HG03558 (cell line): Measurements from ENCODE around the gene IFI27L2.
A peak's percentile ranks its signal among the peaks of the same experiment; 100 is the strongest.
"Not testable (repeated sequence)": the region's sequence is repeated elsewhere in the genome, so short reads cannot be mapped to it uniquely, and the experiment has no call there.

Experiments
- ATAC-seq: cut with Tn5 transposase; IDR thresholded peaks from one replicate; pipeline ENCODE4 v1.9.1; 2021; ENCODE audit warnings: moderate number of reproducible peaks; ENCODE audit not compliant: unreplicated experiment; ENCODE audit errors: extremely low read depth

The IFI27L2 gene, protein sequence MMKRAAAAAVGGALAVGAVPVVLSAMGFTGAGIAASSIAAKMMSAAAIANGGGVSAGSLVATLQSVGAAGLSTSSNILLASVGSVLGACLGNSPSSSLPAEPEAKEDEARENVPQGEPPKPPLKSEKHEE

DNA sequence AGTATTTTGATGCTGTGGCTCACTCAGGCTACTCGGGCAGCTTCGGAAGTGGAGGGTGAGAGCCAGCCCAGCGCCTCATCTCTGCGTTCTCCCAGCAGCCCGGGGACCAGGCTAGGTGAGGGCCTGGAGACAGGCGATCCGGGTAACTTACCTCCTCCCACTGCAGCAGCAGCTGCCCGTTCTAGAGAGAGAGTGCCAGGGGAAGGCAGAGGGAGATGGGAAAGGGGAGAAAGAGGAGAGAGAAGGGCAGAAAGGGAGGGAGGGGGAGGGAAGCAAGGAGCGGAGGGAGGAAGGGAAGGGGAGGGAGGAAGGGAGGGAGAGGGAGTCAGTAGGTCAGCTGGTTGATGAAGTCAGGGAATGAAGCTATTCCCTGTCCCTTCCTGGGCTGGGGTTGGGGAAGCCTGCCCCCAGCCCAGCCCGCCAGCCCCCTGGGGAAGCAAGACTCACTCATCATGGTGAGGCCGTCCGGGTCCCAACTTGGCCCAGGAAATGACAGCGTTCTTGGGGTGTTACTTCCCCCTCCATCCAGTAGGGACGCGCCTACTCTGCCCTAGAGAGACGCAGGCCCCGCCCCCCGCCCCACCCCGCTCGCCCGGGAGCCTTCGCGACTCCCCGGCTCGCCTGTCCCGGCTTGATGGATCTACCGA, at the start of gene IFI27L2:
TSS of gene IFI27L2 (minus strand) at position 494 of the 647 bp plus-strand sequence. CDS start at position 454, 40 bp downstream.
- peak; percentile 71 for ATAC-seq

DNA sequence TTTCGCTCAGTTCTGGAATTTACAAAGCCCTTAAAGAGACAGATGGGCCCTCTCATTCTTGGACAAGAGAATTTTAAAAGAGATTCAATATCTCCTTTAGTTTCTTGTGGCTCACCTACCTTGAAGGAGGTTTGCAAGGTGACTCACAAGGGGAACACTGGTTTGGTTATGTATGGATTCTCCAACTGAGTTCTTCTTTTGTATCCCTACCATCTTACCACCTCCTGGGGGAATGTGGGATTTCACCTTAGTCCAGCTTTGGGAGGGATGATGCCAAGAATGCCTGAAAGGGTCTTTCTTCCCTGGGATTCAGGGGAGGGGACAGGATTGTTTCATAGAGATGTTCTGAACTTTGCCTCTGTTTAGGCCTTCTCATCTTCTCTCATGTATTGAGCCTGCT, 48.4 kb upstream of the IFI27L2 start:
- no peak for ATAC-seq

DNA sequence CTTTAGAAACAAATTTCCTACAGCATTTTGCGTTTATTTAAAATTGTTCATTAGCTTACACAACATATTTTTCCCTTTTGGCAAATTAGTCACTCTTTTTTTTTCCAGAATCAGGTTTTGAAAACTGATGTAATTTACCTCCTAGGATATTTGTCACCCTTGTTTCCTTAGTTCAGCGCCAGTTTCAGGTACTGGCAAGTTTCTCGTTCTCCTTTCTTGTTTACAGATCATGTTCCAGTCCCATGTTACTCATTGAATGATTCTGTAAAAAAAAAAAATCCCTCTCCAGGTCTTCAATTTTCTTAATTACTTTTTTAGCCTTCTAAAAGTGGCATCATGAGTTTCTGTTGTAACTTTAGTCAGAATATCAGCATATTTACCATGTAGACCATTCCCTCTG, 47.4 kb upstream of the IFI27L2 start:
- ATAC-seq = no peak

DNA sequence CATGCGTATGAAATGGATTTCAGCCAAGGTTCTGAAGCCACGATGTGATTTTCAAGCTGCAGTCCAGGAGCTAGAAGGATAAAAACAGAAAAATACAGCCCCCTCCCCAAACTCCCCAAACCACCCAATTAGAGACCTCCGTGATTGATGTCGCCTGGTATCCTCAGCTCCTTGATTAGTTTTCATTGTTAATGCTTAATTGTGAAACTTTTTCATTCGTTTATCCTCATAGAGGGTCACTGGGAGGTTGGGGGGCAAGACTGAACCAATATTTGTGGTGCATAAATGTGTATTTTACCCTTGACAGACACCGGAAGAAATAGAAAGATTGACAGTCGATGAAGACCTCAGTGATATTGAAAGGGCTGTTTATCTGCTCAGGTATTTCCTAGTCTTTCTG, 46.3 kb upstream of the IFI27L2 start:
- ATAC-seq = no peak

DNA sequence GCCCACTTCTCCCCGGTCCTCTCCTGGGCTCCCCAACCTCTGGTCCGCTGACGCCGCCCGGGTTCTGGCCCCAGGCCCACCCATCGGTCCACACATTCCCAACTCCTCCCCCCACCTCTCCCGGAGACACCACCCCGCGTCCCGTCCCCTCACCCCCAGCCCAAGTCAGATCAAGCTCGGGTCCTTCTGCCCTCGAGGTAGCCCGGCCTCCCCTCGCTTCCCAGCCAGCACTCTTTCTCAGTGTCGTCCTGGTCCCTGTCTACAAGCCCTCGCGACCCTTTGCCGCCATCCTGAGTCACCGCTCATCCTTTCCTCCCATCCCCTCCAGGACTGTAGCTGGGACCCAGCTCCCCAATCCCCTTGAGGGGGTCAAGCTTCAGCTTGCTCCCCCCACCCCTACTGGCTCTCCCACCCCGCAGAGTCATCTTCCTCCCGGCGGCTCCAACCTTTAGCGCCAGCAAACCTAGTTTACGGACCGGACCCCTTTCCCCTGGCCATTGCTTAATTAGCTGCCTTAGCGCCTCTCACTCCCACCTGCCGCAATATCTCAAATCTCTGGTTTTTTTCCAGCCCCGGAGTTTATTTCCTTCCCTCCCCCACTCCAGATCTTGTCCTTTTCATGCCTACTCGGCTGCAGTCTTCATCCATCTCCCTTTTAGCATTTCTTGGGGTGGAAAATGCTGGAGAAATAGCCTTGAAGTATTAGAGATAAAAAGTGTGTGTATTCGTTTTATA, 45.8 kb upstream of the IFI27L2 start:
- ATAC-seq = no peak

DNA sequence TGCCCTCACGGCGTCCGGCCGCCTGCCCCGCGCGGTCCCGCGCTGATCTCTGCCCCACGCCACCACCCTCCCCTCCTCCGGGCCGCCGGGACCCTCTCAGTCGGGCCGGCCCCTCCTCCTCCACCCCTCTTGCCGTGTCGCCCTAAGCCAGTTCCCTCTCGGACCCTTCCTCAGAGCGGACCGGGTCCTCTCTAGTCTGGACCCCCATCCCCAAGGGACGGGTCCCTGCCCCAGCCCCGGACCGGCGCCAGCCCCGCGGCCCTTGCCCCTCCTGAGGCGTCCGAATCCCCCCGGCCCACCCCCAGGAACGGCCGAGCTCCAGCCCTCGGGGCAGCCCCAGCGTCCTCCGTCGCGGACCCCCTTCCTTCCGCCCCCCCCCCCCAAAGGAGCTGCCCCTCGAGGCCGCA, 45.2 kb upstream of the IFI27L2 start:
- no peak for ATAC-seq

DNA sequence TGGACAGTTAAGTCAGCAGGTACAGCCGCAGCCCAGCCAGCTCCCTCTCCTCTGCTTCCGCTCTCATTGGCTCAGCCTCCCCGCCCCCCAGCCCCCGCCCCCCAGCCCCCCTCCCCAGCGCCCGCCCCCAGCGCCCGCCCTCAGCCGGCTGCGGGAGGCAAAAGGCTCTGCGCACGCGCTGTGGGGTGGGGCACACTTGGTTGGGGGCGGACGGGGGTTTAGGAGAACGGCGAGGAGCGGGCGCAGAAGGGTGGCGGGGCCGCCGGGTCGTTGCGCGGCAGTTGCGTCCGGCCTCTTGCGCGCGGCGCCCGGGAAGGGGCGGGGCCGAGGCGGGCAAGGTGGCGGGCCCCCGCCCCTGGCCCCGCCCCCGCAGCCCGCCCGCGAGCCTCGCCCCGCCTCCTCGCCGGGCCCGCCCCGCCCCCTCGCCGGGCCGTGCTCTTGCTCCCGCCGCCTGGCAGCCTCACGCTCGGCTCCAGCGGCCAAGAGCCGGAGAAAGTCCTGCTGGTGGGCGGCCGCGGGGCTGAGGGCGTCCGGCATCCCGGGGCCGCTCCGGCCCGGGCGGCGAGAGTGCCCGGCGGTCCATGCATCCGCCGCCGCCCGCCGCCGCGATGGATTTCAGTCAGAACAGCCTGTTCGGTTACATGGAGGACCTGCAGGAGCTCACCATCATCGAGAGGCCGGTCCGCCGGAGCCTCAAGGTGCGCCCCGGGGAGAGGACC, 44.6 kb upstream of the IFI27L2 start, which contains the start of gene PPP4R4:
TSS of gene PPP4R4 (plus strand) at position 438 of the 719 bp plus-strand sequence. CDS start at position 582, 144 bp downstream.
- ATAC-seq = peak; percentile 75

DNA sequence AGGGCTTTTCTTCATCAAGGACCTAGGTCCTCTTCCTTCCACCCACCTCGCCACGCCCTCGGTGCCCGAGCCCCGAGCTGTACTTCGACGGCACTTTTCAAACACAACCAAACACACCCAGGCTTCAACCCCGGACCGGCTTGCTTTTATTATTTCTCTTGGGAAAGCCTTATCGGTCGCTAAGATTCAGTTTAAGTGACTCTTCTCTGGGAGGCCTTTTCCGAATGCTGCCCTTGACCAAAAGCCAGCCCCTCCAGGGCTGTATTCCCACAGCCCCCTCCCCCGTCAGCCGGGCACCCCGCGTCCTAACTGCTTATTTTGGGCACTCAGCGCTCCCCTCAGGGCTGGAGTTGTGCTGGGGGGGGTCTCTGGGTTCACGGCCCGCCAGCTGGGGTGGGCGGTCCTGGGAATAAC, 44.1 kb upstream of the IFI27L2 start:
- no peak for ATAC-seq

DNA sequence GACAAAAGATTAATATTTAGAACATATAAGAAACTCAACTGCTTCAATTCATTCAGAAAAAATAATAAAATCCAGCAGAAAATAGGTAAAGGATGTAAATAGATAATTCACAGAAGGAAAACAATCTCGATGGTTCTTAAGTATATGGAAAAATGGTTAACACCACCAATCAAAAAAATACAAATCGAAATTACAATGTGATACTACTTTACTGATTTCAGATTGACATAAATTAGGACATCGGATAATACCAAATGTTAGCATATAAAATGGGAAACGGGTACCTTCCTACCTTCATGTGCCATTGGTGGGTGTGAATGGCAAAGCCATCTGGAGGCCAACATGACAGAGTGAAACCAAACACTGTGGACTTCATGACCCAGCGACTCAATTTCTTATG, 43.1 kb upstream of the IFI27L2 start:
- ATAC-seq = no peak

DNA sequence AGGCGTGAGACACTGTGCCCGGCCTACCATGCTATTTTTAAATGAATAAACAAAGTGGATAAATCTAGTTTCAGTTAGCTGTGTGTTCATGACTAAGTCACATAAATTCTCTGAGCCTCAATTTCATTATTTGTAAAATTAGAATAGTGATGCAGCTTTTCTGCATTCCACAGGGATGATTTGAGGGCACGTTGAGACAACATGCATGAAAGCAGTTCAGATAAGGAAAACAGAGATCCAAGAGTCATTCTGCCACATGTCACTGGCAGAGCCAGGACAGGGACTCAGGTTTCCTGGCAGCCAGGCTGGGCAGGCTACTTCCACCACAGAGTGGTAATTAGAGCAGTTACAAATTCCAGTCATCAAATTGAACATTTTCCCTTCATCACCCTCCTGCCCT, 41.8 kb upstream of the IFI27L2 start:
- ATAC-seq = no peak

DNA sequence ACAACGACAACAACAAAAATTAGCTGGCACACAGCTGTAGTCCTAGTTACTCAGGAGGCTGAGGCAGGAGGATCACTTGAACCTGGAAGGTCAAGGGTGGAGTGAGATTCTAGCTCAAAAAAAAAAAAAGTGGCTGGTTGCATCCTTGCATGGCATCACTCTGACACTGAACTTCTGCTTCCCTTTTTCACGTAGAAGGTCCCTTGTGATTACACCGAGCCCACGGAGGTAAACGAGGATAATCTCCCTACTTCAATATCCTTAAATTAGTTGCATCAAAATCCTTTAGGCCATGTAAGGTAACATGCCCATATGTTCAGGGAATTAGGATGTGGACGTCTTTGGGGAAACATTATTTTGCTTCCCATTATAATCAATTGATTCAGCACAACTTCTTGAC, 40.7 kb upstream of the IFI27L2 start:
- no peak for ATAC-seq

DNA sequence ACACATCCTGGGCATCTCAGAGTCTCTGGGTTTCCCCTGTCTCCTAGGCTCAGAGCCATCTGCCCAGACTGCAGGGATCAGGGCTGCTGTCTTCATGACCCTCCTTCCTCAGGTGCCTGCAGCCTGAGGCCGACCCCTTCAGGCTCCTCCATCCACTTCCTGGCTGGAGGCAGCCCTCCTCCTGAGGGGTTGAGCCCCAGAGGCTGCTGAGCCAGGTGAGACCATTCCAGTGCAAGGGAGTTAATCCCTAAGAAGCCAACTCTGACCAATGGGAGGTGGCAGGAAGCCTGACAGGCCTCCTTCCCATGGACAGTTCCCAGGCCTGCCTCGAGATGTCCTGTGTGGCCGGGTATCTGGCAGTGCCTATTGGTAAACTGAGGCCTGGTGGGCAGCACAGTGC, 36.3 kb upstream of the IFI27L2 start:
- no peak for ATAC-seq

DNA sequence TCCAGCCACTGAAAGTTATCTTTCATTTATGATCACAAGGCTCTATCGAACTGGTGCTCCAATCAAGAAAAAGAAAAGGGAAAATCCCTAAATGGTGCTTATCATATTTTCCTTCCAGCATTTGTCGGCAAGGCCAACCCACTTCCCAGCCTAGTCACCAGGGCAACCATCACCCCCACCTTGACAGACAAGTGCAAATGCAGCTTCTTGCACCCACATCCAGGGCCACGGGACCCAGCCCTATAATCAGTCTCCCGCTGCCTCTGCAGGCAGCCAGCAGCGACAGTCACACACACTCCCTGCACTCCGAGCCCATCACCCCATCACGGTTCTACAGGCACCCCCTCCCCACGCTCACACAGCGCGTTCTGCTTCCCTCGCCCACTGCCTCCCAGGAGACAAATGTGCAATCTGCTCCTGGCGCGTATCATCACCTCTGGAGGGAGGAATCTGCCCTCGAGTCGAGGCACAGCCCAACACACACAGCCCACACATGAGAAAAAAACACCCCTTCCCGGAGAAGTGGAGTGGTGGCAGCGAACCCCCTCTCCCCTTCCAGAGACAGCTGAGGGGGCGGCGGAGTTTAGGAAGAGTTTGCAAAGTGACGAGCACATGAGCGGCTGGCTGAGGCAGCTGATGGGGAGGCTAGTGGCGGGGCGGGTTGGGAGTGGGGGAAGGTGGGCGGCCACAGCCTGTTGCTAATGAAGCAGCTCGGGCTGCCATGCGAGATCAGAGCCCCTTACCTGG, 35.5 kb upstream of the IFI27L2 start:
- no peak for ATAC-seq

DNA sequence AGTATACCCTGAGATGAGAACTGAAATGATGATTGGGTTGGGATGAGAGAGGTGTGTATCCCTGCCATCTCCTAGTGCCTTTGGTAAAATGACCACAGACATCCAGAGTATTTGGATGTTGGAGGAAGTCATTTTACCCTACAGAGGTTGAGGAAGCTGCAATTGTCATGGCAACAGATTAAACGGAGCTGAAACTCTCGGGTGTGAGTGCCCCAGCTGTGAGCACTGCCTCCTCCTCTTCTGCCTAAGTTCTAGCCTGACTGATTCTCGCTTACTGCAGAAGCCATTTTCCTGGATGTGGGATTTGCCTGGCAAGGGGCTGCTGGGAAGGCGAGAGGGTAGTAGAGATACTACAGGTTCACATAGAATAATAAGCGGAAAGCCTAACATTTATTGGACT, 34.4 kb upstream of the IFI27L2 start:
- no peak for ATAC-seq

DNA sequence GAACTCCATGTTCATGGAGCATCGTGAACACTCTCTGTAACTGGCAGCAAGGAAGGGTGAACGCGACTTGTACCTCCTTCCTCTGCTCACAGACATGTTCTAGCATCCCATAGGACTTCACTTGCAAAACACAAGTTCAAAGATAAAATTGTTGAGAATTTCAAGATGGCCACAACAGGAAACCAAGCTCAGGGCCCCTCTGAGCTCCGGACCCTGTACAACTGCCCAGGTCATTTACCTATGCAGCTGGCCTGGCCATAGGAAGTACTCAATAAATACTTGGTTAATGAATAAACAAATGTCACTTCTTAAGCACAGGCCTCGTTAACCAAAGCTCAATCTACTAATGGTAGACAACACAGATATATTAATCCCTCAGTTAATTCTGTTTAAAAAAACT, 33.1 kb upstream of the IFI27L2 start:
- ATAC-seq = no peak

DNA sequence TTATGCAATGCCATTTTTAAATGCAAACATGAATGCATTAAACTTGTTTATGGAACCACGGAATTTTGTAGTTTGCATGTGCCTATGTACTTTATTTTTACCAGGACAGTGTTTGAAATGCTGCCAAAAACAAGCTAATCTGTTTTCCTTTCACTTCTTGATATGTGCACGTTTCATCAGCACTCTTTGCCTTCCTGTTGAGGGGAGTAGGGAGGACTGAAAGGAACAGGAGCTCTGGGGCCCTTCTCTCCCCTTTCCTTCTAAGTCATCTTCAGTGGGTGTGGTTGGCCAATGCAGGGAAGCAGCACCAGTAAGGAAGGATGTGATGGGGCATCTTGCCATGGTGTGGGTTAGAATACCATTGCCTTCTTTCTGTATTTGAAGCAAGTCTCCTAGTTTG, 32.6 kb upstream of the IFI27L2 start:
- ATAC-seq = no peak

DNA sequence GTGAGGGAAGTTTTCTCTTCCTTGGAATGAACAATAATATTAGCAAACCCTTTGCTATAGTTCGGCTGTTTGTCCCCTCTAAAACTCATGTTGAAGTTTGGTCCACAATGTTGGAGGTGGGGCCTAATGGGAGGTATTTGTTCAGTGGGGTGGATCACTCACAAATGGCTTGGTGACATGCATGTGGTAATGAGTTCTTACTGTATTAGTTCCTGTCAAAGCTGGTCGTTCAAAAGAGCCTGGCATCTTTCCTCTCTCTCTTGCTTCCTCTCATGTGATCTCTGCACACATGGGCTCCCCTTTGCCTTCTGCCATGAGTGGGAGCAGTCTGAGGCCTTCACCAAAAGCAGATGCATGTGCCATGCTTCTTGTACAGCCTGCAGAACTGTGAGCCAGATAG, 31.7 kb upstream of the IFI27L2 start:
- no peak for ATAC-seq

DNA sequence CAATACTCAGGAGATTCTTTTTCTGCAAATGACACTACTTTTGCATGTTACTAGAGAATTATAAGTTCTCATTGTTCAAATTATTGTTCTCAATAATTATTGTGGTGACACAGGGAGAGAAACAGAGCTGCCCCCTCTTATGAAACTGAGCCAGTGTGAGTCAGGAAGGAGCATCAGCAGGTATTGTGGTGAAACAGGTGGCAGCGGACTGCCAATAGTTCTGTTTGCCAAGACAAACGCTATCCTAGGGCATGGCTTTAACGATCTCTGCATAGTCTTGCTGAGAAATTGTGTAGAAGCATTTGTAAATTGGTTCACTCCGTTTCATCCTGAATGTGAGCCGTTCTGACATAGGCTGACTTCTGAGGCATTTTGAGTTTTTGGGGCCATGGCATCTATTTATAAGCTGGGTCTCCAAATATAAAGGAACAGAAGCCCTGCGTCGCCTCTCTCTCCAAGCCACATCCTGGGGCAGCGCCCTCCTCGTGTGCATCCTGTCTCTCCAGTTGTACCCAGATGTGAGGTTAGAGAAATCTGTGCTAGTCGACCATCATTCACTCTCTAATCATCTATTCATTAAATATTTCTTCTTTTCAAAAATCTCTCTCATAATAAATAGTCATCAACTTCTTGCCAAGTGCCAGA, 29.0 kb upstream of the IFI27L2 start:
- no peak for ATAC-seq

DNA sequence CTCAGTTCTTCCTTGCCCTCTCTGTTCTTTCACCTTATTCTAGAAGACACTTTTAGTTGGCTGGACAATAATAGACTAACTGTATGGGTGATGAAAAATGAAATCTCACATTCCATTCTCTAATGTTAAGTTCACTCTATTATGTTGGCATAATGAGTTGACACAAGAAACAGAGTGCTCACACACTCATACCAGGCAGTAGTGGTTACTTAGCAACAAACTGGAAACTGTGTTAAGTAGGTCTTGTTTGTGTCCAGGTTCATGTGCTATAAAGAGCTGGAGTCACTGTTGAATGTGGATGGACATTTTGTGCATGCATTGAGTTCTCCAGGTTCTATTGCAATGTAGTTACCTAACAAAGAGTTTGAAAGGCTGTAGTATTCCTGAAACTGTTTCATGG, 27.8 kb upstream of the IFI27L2 start:
- ATAC-seq = no peak

DNA sequence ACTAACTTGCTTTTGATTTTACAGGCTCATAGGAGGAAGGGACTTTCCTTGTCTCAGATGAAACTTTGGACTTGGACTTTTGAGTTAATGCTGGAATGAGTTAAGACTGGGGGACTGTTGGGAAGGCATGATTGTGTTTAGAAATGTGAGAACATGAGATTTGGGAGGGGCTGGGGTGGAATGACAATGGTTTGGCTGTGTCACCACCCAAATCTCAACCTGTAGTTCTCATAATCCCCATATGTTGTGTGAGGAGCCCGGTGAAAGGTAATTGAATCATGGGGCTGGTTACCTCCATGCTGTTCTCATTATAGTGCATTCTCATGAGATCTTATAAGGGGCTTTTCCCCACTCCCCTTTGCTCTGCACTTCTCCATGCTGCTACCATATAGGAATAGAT, 26.7 kb upstream of the IFI27L2 start:
- not testable (repeated sequence) for ATAC-seq
